Measurements from ENCODE around the gene BCAT1.

Gene BCAT1

DNA sequence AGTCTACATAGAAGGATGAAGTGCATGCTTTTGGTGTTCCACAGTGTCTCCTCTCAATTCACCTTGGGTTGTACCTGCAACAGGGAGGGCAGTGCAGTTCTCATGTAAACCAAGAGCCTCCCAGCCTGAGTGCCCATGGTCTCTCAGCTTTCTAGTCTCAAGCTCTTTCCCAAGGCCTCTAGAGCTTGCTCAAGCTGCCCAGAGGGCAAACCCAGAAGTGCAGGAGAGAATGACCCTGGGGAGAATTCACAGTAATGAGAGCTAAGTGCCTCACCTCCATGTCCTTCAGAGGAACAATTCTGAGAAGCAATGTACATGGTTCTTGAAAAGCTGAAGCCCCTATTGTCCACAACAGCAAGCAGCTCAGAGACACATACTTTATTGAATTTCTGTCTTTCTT, 180.5 kb downstream of the BCAT1 start:
- peak; percentile 24 for DNase-seq (ENCODE audit: low spot score)

DNA sequence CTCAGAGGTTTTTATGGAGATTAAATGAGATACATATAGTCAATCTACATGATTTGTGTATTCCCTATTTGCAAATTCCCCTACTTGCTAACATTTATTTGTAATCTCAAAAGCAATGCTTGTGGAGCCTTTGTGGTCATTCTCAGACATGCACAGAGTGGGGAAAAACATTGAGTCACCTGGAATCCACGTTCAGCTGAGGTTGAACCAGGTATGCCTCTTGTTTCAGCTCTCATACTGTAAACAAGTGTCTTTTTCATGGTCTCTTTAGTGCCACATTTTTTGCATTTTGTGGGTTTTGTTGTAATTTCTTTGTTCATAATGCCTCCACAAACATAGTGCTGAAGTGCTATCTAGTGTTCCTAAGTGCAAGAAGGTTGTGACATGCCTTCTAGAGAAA, 181.9 kb downstream of the BCAT1 start:
- DNase-seq (ENCODE audit: low spot score), result no peak

DNA sequence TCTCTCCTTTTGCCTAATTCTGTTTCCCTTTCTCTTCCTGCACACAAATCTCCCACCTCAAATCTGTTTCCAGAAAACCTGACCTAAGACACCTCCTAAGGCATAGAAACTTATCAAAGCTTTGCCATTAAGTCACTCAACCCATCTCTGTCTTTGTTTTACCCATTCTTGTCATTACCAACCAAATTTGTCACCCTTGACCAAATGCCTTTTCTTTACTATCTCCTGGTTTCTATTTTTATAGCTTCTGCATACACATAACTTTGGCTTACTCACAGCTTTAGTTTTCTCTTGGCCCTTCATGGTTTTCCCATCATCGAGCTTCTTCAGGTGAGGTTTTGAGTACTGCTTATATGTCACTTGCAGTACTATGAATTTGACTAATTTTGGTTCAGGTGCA, 184.2 kb downstream of the BCAT1 start:
- no peak for DNase-seq (ENCODE audit: low spot score)

DNA sequence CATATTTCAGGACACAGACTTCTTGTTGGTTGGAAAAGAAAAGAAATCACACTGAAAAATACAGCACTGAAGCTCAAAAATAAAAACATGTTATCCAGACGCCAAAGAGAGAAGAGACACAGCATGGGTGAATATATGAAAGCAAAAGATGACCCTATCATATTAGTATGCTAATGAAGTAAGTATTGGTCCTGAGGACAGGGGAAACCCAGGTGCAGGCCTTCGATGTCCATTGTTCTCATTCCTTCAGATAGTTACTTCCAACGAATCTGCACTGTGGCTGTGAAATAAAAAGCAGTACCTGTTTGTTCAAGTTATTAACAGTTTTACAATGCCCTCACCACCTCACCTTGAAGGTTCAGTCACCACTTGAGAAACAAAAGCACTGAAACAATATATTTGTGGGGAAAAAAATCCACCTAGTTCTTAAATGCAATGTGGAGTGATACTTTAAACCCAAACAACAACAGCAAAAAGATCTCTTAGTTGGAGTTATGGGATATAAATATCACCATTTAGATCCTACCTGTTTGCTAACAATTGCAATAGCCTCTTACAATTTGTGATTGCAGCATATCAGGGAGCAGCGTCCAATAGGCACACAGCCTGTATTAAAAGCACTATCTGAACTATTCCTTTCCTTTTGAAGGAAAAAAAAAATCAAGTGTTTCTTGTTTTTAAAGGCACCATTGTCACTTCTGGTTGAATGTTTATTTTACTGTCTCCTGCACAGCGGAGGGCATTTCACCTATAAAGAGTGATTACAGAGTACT, 188.1 kb downstream of the BCAT1 start:
- no peak for DNase-seq (ENCODE audit: low spot score)

DNA sequence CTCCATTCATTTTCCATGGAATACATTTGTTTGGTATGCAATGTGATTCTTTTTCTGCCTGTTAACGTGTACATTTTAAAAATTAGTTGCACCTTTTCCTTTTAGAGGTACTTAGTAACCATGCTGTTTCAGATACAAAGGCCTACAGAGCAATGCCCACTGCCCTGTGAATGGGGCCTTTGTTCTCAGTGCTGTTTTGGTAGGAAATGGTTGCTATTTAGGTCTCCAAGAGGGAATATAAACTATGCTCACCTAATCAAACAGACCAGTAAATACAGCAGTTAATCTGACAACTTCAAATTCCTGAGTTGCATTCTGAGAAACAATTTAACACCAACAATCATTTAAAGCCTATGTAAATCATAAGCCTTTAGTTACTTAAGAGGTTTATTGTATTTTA, 188.7 kb downstream of the BCAT1 start:
- no peak for DNase-seq (ENCODE audit: low spot score)

Data from NAMALWA (cell line).